ENCODE data around the gene MCC.

- TF ChIP-seq CTCF (IDR thresholded peaks at IDR 0.05) (no peak), POLR2A (IDR thresholded peaks at IDR 0.05) (no peak), POLR2AphosphoS5 (IDR thresholded peaks at IDR 0.05; ENCODE audit: insufficient read depth in 1 of 2, low read depth in 1 of 2) (no peak)
Measured at GRCh38 chr5:113299591-113299990, 188.7 kb downstream of the MCC start.
